Measurements from ENCODE around the gene ABCA1.
"Not testable (repeated sequence)": the region's sequence is repeated elsewhere in the genome, so short reads cannot be mapped to it uniquely, and the experiment has no call there.

Gene ABCA1, protein sequence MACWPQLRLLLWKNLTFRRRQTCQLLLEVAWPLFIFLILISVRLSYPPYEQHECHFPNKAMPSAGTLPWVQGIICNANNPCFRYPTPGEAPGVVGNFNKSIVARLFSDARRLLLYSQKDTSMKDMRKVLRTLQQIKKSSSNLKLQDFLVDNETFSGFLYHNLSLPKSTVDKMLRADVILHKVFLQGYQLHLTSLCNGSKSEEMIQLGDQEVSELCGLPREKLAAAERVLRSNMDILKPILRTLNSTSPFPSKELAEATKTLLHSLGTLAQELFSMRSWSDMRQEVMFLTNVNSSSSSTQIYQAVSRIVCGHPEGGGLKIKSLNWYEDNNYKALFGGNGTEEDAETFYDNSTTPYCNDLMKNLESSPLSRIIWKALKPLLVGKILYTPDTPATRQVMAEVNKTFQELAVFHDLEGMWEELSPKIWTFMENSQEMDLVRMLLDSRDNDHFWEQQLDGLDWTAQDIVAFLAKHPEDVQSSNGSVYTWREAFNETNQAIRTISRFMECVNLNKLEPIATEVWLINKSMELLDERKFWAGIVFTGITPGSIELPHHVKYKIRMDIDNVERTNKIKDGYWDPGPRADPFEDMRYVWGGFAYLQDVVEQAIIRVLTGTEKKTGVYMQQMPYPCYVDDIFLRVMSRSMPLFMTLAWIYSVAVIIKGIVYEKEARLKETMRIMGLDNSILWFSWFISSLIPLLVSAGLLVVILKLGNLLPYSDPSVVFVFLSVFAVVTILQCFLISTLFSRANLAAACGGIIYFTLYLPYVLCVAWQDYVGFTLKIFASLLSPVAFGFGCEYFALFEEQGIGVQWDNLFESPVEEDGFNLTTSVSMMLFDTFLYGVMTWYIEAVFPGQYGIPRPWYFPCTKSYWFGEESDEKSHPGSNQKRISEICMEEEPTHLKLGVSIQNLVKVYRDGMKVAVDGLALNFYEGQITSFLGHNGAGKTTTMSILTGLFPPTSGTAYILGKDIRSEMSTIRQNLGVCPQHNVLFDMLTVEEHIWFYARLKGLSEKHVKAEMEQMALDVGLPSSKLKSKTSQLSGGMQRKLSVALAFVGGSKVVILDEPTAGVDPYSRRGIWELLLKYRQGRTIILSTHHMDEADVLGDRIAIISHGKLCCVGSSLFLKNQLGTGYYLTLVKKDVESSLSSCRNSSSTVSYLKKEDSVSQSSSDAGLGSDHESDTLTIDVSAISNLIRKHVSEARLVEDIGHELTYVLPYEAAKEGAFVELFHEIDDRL (N-terminal part only)

DNA sequence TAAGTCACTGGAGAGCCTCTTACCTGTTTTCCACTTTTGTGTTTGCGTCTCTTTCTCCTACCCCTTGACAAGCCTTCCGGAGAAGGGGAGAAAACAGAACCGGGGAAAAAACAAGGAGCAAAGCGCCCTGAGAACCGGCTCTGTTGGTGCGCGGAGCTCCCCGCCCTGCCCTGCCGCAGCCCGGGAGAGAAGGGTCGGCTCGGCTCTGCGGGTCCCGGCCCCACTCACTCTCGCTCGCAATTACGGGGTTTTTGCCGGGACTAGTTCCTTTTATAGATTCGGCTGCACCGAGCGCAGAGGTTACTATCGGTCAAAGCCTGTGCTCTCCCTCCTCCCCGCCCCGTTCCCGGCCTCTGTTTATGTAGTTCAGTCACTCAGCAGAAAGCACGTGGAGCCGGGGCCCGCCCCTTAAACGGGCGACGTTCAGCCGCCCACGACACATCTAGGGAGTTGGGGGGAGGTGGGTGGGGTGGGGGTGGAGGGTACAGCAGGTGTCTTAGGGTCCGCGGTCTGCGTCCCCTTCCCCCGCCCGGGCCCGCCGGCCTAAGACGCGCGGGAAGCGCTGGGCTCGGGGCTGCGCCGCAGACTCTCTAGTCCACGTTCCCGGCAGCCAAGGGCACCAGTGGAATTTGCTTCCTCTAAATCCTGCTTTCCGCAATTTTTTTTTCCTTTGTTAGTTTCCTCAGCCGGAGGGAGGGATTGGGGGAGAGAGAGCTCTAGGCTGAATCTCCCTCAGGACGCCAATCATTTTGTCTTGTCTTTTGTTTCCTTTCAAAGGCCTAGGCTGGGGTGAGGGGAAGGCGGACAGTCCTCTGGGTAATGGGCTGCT is at the start of gene ABCA1:
ABCA1 (minus strand) TSS at position 244 of the 829 bp plus-strand sequence. CDS start 24,476 bp downstream, outside the sequence.
- DNase-seq: no peak

DNA sequence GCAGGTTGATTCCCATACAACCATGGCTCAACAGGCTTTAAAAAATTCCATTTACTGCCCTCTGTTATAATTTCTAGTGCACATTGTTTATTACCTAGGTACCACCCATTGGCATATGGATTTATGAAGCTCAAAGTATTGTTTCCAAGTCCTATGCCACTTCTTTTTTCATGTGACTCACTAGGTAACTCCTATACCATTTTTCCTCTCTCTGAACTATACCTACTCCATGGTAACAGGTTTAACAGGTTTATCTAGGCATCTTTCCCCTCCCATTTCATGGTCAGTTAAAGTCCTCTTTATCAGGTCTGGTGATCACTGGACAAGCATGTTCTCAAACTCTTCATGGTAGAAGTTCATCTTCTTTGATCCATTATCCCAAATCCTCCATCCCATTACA is 49.6 kb upstream of the ABCA1 start:
- DNase-seq: no peak

DNA sequence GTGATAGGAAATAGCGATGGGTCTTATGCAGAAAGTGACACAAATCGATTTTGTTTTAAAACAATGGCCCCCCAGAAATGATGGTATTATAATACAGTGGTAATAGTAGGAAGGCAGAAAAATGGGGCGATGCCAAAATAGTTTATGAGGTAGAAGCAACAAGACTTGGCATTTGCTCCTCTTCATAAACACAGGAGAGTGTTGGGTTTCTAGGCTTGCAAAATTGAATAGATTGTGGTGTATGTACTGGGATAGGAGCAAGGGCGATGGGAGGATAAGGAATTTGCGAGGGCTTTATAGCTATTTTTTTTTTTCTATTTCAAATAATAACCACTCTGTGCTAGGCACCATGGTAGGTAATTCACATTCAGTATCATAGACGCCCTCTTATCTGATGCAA is 49.2 kb upstream of the ABCA1 start:
- no peak for DNase-seq

GRCh38 chr9:104975966-104976595 is 48.1 kb upstream of the ABCA1 start:
- DNase-seq: not testable (repeated sequence)

DNA sequence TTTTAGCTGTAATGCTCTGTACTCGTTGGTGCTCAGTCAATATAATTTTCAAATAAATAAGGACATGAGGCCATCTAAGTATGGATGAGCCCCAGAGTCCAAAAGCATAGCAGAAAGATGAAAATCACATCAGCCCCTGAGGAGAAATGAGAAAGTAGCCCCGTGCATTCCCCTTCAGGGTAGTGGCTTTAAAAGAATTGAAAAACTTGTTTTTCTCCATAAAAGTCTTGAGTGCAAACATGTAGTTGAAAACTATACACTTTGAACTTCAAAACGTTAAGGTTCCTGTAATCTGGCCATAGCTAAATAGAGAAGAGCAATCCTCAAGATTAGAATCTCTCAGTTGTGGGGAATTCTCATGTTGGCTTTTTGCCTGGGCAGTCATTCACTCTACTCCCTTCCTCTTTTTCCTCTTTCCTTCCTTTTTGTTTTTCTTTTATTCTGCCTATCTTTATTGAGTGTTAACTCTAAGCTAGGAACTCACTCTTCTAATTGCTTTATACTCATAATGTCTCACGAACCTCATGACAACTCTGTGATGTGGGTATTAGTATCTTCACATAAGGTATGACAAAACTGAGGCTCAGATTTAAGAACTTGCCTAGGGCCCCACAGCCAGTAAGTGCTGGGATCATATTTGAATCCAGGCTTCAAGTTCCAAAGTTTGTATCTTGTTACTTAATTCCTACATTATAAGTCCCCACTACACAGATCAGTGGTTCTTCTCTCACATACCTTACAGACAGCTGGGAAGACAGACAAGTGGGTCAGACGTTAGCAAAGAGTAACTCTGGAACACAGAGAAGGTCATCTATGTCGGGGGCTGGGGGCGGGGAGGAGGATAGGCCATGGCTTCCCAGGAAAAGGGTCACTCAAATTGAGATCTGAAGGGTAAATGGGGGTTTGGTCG is 46.4 kb upstream of the ABCA1 start:
- DNase-seq: no peak

DNA sequence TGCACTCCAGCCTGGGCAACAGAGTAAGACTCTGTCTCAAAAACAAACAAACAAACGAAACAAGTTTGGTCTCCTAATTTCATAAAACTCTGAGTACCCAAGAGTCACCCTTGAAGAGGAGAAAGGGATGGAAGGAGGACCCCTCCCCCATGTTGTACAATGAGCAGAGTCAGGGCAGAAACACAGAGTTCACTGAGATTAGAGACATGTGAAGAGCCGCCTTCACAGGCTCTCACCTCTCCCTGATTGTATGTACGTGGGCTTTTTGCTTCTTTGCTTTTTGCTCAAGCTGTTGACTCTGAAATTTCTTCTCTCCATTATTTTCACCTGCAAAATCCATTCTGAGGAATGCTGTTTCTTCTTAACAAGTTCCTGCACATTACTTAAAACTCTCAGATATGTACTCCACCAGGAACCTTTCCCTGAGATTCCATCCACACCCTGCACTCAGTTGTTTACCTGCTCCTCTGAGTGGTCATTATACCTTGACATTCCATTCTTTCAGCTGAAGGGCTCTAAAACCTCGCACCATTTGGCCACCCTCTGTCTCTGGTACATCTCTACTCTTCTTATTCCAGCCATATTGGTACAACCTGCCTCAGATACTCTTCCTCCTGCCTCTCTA is 44.4 kb upstream of the ABCA1 start:
- DNase-seq: no peak

DNA sequence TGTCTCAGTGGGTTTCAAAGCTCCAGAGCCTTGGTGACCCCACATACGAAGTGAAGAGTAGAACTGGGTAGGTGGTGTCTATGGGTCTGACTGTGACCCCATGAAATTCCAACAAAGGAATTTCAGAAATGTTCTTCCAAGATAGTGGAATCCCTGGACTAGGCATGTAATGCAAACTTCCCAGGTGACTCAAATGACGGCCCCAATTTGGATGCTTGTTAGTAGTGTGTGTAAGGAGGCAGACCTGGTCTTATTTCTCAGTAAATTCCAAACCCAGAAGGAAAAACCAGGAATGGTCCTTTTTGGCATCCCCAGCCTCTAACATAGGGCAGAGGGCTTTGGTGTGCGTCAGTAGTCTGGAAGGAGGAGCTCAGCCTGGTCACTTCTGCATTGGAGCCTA is 43.6 kb upstream of the ABCA1 start:
- DNase-seq: no peak

- DNase-seq: no peak
Measured at GRCh38 chr9:104970271-104970987, 42.5 kb upstream of the ABCA1 start.

DNA sequence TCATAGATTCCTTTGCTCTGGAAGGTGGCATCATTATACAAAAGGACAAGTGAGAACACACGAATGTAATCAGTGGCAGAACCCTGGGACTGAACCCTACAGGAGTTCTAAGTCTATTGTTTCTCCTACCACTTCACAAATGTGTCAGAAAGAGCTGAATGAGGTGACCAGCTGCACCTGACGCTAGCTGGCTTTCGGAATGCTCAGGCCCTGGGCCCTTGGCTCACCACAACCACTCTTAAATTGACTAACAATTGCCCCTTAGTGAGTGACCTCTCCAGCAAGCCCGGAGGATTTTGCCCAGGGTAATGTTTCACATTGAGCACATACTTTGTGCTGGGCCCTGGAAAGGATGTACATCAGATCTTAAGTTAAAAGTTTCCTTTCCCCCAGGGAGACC is 41.2 kb upstream of the ABCA1 start:
- no peak for DNase-seq

DNA sequence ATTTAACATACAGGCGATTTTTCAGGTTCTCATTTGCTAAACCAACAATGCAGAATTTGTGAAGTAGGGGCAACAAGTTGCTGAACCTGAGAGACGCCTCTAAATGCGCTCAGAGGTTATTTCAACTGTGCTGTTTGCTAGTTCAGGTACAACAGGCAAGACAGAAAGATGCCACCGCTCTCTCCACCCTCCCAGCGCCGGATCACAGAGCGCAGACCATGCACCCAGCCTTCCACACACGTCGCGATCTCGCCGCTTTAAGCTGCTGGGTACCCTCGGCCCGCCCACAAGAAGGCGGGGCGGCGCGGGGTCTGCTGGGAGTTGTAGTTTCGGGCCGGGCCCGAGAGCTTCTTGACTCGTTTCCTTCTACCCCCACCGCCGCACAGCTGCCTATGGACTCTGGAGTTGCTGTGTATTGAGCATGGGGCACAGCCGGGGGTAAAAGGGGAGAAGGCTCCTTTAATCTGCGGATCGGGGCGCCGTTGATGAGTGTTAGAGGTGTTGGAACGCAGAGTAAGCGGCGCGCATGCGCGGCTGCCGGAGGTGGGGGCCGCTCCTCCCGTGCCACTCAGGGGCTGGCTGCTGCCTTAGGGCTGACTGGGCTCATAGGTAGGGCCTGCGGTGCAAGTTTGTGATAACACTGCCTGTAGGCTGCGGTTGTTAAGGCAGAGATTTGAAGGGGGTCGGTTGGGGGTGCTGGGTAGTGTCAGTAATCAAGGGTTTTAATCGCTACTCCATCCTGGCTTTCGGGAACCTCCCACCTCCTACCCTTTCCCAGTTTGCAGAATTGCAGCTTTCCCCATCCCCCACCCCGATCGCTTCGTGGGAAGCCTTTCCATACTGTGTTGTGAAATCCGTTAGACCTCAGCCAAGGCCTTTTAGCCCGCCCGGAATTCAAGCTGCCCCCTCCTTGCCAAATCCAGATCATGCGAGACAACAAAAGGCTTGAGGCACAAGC is 40.3 kb upstream of the ABCA1 start:
- peak; percentile 84 for DNase-seq

DNA sequence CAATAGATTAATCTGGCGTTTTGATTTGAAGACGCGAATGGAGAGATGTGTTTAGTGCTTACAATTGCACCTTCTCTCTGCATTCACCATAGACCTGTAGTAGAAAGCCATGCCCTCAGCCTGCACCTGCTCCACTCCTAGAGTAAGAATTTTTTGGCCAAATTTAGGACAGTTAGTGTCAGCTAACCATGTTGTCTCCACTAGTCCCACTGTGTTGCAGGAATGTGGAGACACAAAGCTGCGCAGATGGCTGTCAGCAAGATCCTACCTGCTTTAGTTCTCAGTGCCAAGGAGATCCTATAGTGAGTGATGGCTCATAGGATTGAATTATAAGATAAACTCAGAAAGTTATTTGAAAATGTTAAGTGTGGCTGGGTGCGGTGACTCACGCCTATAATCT is 35.1 kb upstream of the ABCA1 start:
- DNase-seq: no peak

DNA sequence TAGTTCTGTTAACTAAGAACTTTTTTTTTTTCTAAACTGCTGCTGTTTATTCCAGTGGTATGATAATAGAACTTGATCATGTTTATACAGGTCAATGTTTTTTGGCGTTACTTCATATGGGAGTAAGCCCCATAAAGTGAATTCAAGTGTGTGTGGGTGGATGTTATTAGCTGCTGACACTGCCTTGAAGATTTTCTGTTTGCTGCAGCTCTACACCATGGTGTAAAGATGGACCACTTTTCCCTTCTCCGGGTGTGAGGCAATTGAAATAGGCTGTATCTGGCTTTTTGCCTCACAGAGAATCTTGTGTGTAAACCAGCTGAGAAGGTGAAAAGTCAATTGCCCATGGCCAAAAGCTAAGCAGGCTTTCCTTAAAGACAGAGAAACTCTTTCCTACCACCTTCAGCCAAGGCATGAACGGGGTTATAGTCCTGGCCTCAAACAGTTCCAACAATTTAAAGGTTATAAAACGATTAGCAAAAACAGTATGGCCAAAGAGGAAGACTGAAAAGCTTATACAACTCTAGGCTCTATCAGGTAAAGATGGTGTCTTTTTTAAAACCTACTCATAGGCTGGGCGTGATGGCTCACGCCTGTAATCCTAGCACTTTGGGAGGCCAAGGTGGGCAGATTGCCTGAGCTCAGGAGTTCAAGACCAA is 33.9 kb upstream of the ABCA1 start:
- no peak for DNase-seq

DNA sequence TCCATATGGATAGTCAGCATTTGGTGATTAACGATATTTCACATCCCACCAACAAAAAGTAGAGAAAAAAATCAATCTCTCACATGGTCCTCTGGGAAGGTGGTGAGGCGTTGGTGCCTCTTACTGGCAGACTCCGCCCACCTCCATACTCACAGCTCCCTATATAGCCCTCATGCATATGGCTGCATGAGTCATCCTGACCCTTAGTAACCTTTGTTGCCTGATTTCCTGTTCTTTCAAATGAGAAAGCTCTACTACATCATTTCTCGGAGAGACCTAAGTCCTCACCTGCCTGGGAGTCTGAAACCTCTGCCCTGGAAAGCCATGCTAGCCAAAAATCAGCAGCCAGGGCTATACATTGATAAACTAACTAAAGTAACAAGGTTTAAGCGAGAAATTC is 33.3 kb upstream of the ABCA1 start:
- peak; percentile 61 for DNase-seq

GRCh38 chr9:104960662-104961061 is 32.7 kb upstream of the ABCA1 start:
- DNase-seq: no peak

- DNase-seq: no peak
Measured at GRCh38 chr9:104958751-104959150, 30.8 kb upstream of the ABCA1 start.

- DNase-seq: not testable (repeated sequence)
Measured at GRCh38 chr9:104958006-104958405, 30.1 kb upstream of the ABCA1 start.

GRCh38 chr9:104951487-104951886 is 23.5 kb upstream of the ABCA1 start:
- DNase-seq: no peak

DNA sequence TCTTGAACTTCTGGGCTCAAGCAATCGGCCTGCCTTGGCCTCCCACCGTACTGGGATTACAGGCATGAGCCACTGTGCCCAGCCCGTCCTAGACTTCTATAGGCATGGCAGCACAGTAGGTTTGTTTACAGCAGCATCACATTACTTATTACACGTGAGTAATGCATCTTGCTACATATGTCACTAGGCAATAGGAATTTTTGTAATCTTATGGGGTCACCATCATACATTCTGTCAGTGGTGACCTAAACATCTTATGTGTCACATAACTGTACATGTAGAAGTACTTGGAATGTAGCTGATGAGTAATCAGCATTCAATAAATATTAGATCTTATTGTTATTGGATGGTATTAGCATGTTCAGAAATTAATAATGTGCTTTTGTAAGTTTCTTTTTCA is 22.9 kb upstream of the ABCA1 start:
- DNase-seq: no peak

Measured in NK-92 treated with Interleukin-12 subunit alpha and Interleukin-12 subunit beta, amount 100 ng/mL, for 24 hours (cell line).